ENCODE measurements around the gene ANKS6. TPM values are rescaled to one million over a fixed set of nuclear protein-coding genes. Genes with fewer than 3 reads are reported as not detected.

The ANKS6 gene
- total RNA-seq, 1 experiment from 2014 or later = 39.2 TPM

- no peak for DNase-seq (ENCODE audit: low read depth, low spot score)
Observed at GRCh38 chr9:98834386-98834785, 38.0 kb upstream of the ANKS6 start.

More at GRCh38 chr9:98834386-98834785, 38.0 kb upstream of the ANKS6 start:
- no peak overlapping the region for H3K27ac ChIP-seq (ENCODE audit: low read depth, low read length)
- H4K20me1 ChIP-seq (ENCODE audit: insufficient read depth) = no peaks in the 10 kb centered on the region
- BruUV-seq (replicated peaks) = no TSS peak
- no peak for TF ChIP-seq REST (IDR thresholded peaks at IDR 0.05; ENCODE audit: low read depth)
- TF ChIP-seq SIN3A (IDR thresholded peaks at IDR 0.05; ENCODE audit: low read depth) = no peak
- no peak for TF ChIP-seq YY1 (IDR thresholded peaks at IDR 0.05; ENCODE audit: extremely low read depth, insufficient replicate concordance, low read depth, low read length)
- TF ChIP-seq EZH2phosphoT487 (IDR thresholded peaks at IDR 0.05; ENCODE audit: borderline replicate concordance) = no peak
- no peak for TF ChIP-seq ZNF274 (IDR thresholded peaks at IDR 0.05; ENCODE audit: low read depth, low read length)
- no peak for TF ChIP-seq ZBTB33 (IDR thresholded peaks at IDR 0.05; ENCODE audit: extremely low read depth, insufficient replicate concordance, low read length)
- no peak for TF ChIP-seq TCF7L2 (IDR thresholded peaks at IDR 0.05; ENCODE audit: borderline replicate concordance, extremely low read depth, insufficient read depth, insufficient read length)
- no peak for TF ChIP-seq POLR2A (IDR thresholded peaks at IDR 0.05; ENCODE audit: borderline replicate concordance, extremely low read depth, insufficient read depth, insufficient read length)
- no peak for TF ChIP-seq FOSL1 (IDR thresholded peaks at IDR 0.05; ENCODE audit: low read depth)
- TF ChIP-seq EZH2 (IDR thresholded peaks at IDR 0.05) = no peak
- TF ChIP-seq POLR2AphosphoS5 (IDR thresholded peaks at IDR 0.05; ENCODE audit: low read depth, low read length) = no peak
- TF ChIP-seq CEBPB (IDR thresholded peaks at IDR 0.05; ENCODE audit: low read depth) = no peak
- ChIA-PET CTCF (no interaction called here), POLR2A (no interaction called here), RAD21 (ENCODE audit: low non-redundant PET in 1 of 2, low total read pairs in 2 of 2, uncharacterized antibody in 2 of 2, unreplicated experiment in 2 of 2) (no interaction called here)
- H3K4me3 ChIP-seq (replicated peaks in 1 of 2; ENCODE audit: low read depth in 1 of 2, low read length in 2 of 2) = no peak overlapping the region
- H3K9me3 ChIP-seq (ENCODE audit: control insufficient read depth in 1 of 2, insufficient read depth in 1 of 2, low read depth in 1 of 2, low read length in 2 of 2) = no peaks in the 10 kb centered on the region
- H3K9me2 ChIP-seq (ENCODE audit: insufficient read depth) = no peaks in the 10 kb centered on the region
- H3K27me3 ChIP-seq (ENCODE audit: insufficient read depth, low read length) = no peaks in the 10 kb centered on the region
- H3K79me2 ChIP-seq (ENCODE audit: insufficient read depth, low read length) = no peaks in the 10 kb centered on the region
- no peak overlapping the region for H2AFZ ChIP-seq (ENCODE audit: low read depth, low read length, poor library complexity, severe bottlenecking)
- no peak overlapping the region for H3K4me2 ChIP-seq (ENCODE audit: low read length)
- no peak overlapping the region for H3K9ac ChIP-seq (ENCODE audit: low read length)
- no peaks in the 10 kb centered on the region for H3K4me1 ChIP-seq (ENCODE audit: control insufficient read depth in 1 of 2, insufficient read depth in 2 of 2, low read length in 2 of 2)
- H3K36me3 ChIP-seq (ENCODE audit: control insufficient read depth in 1 of 2, insufficient read depth in 2 of 2, low read length in 2 of 2) = peaks cover 0 to 6% of the 10 kb centered on the region in 2 experiments; a peak in 2 of 4 replicates
- no peak for ATAC-seq
- intact Hi-C loops (cut with micrococcal nuclease) = no loop called here

Data from HCT116 (cell line).